ENCODE results near the gene ARSI. TPM values are rescaled to one million over a fixed set of nuclear protein-coding genes. Genes with fewer than 3 reads are reported as not detected.

The ARSI gene
- total RNA-seq, 1 experiment from 2014 or later = 5.9 TPM

DNA sequence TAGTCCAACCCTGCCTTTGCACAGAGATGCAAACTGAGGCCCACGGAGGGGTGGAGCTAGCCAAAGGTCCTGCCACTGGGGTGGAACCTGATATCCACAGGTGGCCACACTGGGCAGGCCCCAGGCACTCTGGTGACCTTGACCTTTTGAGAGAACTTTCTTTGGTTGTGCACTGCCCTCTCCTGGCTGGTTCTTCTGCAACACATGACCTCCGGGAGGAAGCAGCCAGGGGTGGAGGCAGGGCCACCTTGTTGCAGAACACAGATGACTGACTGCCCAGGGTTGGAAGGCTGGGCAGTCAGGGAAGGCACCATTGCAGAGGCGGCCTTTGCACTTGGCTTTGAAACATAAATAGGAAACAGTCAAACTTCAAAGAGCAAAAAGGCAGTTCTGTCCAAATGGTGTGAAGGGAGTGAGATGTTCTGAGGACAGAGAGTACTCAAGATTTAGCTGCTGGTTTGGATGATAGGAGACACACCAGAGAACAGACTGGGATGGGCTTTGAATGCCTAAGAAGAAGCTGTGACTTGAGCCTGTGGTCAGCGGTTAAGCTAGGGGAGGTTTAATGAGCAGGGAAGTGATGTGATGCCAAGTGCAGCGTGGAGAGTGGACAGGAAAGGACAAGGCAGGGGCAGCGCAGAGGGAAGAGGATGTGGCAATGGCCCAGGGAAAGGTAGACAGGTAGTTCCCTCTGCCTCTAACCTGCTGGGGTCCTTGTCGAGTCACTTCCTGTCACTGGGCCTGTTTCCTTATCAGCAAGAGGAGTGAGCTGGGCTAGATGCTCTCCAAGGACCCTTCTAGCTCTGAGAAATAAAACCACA lies 48.0 kb upstream of the ARSI start (continued):
- TF ChIP-seq, protein P1, sequence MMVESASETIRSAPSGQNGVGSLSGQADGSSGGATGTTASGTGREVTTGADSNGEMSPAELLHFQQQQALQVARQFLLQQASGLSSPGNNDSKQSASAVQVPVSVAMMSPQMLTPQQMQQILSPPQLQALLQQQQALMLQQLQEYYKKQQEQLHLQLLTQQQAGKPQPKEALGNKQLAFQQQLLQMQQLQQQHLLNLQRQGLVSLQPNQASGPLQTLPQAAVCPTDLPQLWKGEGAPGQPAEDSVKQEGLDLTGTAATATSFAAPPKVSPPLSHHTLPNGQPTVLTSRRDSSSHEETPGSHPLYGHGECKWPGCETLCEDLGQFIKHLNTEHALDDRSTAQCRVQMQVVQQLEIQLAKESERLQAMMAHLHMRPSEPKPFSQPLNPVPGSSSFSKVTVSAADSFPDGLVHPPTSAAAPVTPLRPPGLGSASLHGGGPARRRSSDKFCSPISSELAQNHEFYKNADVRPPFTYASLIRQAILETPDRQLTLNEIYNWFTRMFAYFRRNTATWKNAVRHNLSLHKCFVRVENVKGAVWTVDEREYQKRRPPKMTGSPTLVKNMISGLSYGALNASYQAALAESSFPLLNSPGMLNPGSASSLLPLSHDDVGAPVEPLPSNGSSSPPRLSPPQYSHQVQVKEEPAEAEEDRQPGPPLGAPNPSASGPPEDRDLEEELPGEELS (CRISPR knock-in tag; IDR thresholded peaks at IDR 0.05) = 0 out of 2 replicates have a peak, but pooled peaks have one; percentile 20
- TF ChIP-seq GABPB1 (CRISPR knock-in tag; IDR thresholded peaks at IDR 0.05) (no peak; the same call in 1 of the 2 replicates), TEAD1 (CRISPR knock-in tag; IDR thresholded peaks at IDR 0.05) (no peak), FOXJ3 (CRISPR knock-in tag; IDR thresholded peaks at IDR 0.05; ENCODE audit: borderline replicate concordance) (no peak), NFE2L1 (CRISPR knock-in tag; IDR thresholded peaks at IDR 0.05) (no peak)

DNA sequence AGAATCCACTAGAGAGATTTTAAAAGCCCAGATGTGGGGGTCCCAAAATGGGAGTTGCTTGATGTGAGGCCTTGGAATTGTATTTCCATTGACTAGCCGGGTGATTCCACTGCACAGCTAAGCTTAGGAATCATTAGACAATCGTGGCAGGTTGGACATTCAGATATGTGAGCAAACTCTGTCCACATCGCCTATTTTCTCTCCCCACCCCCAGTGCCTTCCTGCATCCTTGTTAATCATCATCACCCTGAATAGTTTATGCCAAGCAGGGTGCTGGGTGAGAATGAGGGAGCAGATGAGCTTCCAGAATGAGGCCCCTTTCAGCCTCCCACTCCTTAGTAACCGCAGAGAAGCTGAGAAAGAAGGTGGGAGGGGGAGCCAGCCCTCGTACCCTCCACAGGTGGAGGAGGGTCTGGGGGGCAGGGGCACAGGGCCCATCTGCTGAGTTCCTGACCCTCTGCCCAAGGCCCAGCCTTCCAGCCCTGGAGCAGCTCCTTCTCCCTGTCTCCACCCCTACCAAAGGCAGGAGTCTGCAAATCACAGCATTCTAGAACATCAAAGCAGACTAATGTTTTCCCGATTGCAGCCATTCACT lies 47.1 kb upstream of the ARSI start:
- TF ChIP-seq CREB1 (CRISPR knock-in tag; IDR thresholded peaks at IDR 0.05) (no peak), ZNF138 (CRISPR knock-in tag; conservative IDR thresholded peaks at IDR 0.05) (no peak), ZNF121 (CRISPR knock-in tag; IDR thresholded peaks at IDR 0.05) (no peak), ZNF219 (CRISPR knock-in tag; IDR thresholded peaks at IDR 0.05; ENCODE audit: borderline replicate concordance) (no peak), ZBTB21 (CRISPR knock-in tag; IDR thresholded peaks at IDR 0.05; ENCODE audit: borderline replicate concordance) (no peak), FOXJ3 (CRISPR knock-in tag; IDR thresholded peaks at IDR 0.05; ENCODE audit: borderline replicate concordance) (no peak)
- TF ChIP-seq, protein P2, sequence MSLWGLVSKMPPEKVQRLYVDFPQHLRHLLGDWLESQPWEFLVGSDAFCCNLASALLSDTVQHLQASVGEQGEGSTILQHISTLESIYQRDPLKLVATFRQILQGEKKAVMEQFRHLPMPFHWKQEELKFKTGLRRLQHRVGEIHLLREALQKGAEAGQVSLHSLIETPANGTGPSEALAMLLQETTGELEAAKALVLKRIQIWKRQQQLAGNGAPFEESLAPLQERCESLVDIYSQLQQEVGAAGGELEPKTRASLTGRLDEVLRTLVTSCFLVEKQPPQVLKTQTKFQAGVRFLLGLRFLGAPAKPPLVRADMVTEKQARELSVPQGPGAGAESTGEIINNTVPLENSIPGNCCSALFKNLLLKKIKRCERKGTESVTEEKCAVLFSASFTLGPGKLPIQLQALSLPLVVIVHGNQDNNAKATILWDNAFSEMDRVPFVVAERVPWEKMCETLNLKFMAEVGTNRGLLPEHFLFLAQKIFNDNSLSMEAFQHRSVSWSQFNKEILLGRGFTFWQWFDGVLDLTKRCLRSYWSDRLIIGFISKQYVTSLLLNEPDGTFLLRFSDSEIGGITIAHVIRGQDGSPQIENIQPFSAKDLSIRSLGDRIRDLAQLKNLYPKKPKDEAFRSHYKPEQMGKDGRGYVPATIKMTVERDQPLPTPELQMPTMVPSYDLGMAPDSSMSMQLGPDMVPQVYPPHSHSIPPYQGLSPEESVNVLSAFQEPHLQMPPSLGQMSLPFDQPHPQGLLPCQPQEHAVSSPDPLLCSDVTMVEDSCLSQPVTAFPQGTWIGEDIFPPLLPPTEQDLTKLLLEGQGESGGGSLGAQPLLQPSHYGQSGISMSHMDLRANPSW (CRISPR knock-in tag; conservative IDR thresholded peaks at IDR 0.05; ENCODE audit: low read depth) = no peak
- TF ChIP-seq, protein P3, sequence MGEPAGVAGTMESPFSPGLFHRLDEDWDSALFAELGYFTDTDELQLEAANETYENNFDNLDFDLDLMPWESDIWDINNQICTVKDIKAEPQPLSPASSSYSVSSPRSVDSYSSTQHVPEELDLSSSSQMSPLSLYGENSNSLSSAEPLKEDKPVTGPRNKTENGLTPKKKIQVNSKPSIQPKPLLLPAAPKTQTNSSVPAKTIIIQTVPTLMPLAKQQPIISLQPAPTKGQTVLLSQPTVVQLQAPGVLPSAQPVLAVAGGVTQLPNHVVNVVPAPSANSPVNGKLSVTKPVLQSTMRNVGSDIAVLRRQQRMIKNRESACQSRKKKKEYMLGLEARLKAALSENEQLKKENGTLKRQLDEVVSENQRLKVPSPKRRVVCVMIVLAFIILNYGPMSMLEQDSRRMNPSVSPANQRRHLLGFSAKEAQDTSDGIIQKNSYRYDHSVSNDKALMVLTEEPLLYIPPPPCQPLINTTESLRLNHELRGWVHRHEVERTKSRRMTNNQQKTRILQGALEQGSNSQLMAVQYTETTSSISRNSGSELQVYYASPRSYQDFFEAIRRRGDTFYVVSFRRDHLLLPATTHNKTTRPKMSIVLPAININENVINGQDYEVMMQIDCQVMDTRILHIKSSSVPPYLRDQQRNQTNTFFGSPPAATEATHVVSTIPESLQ (CRISPR knock-in tag; IDR thresholded peaks at IDR 0.05) = no peak
- TF ChIP-seq, protein P4, sequence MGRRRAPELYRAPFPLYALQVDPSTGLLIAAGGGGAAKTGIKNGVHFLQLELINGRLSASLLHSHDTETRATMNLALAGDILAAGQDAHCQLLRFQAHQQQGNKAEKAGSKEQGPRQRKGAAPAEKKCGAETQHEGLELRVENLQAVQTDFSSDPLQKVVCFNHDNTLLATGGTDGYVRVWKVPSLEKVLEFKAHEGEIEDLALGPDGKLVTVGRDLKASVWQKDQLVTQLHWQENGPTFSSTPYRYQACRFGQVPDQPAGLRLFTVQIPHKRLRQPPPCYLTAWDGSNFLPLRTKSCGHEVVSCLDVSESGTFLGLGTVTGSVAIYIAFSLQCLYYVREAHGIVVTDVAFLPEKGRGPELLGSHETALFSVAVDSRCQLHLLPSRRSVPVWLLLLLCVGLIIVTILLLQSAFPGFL (CRISPR knock-in tag; IDR thresholded peaks at IDR 0.05; ENCODE audit: borderline replicate concordance) = no peak
- TF ChIP-seq, protein P5, sequence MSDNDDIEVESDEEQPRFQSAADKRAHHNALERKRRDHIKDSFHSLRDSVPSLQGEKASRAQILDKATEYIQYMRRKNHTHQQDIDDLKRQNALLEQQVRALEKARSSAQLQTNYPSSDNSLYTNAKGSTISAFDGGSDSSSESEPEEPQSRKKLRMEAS (CRISPR knock-in tag; IDR thresholded peaks at IDR 0.05) = no peak
- TF ChIP-seq, protein P6, sequence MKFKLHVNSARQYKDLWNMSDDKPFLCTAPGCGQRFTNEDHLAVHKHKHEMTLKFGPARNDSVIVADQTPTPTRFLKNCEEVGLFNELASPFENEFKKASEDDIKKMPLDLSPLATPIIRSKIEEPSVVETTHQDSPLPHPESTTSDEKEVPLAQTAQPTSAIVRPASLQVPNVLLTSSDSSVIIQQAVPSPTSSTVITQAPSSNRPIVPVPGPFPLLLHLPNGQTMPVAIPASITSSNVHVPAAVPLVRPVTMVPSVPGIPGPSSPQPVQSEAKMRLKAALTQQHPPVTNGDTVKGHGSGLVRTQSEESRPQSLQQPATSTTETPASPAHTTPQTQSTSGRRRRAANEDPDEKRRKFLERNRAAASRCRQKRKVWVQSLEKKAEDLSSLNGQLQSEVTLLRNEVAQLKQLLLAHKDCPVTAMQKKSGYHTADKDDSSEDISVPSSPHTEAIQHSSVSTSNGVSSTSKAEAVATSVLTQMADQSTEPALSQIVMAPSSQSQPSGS (CRISPR knock-in tag; IDR thresholded peaks at IDR 0.05; ENCODE audit: borderline replicate concordance, low read depth) = no peak
- TF ChIP-seq, protein P7, sequence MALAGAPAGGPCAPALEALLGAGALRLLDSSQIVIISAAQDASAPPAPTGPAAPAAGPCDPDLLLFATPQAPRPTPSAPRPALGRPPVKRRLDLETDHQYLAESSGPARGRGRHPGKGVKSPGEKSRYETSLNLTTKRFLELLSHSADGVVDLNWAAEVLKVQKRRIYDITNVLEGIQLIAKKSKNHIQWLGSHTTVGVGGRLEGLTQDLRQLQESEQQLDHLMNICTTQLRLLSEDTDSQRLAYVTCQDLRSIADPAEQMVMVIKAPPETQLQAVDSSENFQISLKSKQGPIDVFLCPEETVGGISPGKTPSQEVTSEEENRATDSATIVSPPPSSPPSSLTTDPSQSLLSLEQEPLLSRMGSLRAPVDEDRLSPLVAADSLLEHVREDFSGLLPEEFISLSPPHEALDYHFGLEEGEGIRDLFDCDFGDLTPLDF (CRISPR knock-in tag; IDR thresholded peaks at IDR 0.05) = no peak
- CTCF ChIA-PET = interaction anchor here (0.5 to 5.0 kb wide), 19 partner anchors 11 to 840 kb away, joined by 3 to 71 read pairs (median 5); partner anchors contain the start of genes ARSI and PDGFRB
- H3K9me3 Mint-ChIP-seq = no peaks in the 10 kb centered on the region

More for the DNA sequence above, 47.1 kb upstream of the ARSI start:
- no peak overlapping the region for H3K27ac Mint-ChIP-seq
- ATAC-seq (no peak), DNase-seq (ENCODE audit: low spot score) (no peak)
- no peak overlapping the region for H3K4me3 Mint-ChIP-seq
- H3K27me3 Mint-ChIP-seq (ENCODE audit: low read depth) = no peaks in the 10 kb centered on the region
- peaks cover 13% of the 10 kb centered on the region for H3K4me1 Mint-ChIP-seq
- POLR2A ChIA-PET = no interaction called here
- no peaks in the 10 kb centered on the region for H3K36me3 Mint-ChIP-seq
